HG03457 (cell line): ENCODE results near the gene ATL2.
"Not testable (repeated sequence)": the region's sequence is repeated elsewhere in the genome, so short reads cannot be mapped to it uniquely, and the experiment has no call there.

Experiments
- ATAC-seq: cut with Tn5 transposase; IDR thresholded peaks from one replicate; pipeline ENCODE4 v1.9.1; 2021; ENCODE audit warnings: moderate number of reproducible peaks; ENCODE audit not compliant: unreplicated experiment

The ATL2 gene

DNA sequence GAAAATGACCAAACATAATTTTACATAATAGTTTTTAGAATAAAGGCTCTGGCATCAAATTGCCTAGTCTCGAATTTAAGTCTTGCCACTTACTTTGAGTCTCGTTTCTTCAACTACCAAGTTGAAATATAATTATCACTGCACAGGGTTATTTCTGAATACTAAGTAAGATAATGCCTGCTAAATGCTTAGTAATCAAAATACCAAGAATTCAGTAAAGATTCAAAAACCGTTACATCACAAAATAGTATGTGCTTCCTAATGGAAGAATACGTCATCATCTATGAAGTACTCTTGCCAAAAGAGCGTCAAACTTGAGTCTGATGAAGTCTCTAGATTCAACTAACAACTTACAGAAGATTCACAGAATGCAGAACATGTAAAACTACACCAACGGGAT, 40.5 kb downstream of the ATL2 start:
- ATAC-seq: no peak

DNA sequence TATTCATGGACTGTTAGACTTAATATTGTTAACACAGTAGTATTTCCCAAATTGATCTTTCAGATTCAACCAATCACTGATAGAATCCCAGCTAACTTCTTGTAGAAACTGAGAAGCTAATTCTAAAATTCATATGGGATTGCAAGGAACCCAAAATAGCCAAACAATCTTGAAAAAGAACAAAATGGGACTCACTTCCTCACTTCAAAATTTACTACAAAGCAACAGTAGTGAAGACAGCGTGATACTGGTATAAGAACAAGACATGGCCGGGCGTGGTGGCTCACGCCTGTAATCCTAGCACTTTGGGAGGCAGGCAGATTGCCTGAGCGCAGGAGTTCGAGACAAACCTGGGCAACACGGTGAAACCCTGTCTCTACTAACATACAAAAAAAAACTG, 46.3 kb downstream of the ATL2 start:
- no peak for ATAC-seq

DNA sequence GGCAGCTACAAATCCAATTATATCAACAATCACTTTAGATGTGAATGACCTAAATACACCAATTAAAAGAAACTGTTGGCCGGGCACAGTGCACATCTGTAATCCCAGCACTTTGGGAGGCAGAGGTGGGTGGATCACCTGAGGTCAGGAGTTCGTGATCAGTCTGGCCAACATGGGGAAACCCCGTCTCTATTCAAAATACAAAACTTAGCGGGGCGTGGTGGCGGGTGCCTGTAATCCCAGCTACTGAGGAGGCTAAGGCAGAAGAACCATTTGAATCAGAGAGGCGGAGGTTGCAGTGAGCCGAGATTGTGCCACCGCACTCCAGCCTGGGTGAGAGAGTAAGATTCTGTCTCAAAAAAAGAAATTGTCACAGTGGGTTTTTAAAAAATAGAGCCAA, 49.5 kb downstream of the ATL2 start:
- no peak for ATAC-seq

DNA sequence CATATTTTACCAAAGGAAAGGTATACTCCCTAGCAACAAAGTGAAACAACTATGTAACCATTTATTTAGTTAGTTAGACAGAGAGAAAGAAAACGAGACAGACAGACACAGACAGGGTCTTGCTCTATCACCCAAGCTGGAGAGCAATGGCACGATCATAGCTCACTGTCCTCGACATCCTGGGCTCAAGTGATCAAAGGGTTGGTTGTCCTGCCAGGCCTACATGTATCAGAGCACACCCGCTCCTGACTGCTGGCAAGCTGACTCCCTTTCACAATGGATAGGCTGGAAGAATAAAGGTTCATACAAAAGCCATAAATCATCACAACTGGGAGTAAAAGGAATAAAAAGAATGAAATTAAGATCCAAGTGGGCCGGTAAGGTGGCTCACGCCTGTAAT, 53.5 kb downstream of the ATL2 start:
- no peak for ATAC-seq

DNA sequence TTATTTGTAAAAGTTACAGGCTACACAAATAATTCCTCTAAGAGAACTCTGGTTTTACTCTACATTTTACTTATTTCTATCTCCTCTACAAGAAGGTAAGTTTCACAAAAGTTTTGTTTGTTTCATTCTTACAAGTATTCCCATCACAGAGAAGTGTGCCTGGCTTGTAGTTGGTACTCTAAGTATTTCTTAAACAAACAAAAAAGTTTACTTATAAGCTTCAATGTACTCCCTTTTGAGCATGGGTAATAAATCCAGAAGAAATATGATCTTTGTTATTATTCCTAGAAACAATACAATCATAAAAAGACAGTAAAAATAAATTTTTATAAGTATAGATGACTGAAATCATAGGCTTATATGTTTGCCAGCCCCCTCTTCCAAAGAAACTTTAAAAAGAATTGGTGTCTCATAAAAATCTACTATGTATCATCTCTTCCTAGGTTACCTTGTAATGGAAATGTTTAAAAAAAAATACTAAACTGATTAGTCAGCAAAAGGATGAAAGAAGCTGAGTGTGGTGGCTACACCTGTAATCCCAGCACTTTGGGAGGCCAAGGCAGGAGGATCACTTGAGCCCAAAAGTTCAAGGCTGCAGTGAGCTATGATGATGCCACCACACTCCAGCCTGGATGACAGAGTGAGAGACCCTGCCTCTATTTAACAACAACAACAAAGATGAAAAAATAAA, 54.7 kb downstream of the ATL2 start:
- no peak for ATAC-seq

DNA sequence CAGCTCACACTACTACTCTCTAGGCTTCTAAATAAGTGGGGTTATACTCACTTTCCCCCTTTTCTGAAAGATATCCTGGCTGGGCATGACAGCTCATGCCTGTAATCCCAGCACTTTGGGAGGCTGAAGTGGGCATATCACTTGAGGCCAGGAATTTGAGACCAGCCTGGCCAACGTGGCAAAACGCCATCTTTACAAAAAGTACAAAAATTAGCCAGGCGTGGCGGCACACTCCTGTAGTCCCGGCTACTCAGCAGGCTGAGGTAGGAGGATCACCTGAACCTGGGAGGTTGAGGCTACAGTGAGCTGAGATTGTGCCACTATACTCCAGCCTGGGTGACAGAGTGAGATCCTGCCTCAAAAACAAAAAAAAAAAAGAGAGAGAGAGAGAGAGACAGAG, 57.8 kb downstream of the ATL2 start:
- not testable (repeated sequence) for ATAC-seq

DNA sequence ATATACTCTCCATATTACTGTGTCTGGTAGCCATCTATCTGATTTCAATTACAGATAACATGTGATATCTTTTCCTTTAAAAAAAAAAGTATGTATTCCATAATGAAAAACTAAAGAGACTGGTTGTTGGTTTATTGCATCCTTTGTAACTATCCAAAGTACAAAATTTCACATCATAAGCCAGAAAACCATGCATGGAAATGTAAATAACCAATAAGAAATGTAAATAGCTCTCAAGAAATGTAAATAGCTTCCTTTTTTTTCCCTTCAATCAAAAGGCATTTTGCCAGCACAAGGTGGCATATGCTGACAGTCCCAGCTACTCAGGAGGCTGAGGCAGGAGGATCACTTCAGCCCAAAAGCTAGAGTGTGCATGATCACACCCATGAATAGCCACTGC, 59.3 kb downstream of the ATL2 start:
- no peak for ATAC-seq

DNA sequence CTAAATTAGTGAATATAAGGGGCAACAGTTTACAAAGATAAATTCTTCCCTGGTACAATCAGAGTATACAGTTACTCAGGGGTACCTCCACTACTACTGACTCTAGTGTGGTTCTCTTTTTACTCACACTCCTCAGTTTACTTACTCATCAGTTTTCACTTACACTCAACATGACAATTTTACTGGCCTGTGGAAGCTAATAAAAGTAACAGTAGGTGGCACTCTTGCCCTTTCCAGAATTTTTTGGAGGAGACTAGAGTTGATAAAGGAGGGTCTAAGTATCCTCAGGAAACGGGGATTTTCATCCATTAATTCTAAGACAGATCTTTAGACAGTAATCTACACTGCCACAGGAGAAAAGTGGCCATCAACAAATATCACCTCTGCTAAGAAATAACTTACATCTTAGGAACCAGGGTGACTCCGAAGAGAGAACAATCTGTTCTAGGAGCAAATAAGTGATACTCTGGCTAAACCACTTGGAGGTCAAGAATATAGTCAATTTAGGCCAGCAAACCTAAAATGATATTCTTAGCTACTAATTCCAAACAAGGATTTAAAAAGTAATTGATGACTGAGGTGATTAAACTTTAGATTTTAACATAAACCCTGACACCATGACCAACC, 61.3 kb downstream of the ATL2 start:
- no peak for ATAC-seq

DNA sequence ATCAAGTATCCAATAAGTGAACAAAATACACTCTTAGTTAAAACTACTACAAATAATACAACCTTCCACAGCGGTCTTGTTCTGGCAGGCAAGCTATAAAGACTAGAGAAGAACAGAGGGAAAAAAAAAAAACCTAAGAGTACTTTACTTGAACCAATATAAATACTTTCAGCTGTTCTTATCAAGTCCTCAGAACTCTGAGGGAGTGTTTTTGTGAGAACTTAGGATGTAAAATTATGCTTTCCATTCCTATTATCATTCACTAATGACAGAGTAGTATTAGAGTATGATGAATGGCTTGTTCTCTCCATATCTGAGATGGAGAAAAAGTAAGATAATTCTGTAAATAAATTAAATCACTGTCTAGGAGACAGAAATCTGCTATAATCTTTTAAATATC, 68.3 kb downstream of the ATL2 start:
- ATAC-seq: no peak

DNA sequence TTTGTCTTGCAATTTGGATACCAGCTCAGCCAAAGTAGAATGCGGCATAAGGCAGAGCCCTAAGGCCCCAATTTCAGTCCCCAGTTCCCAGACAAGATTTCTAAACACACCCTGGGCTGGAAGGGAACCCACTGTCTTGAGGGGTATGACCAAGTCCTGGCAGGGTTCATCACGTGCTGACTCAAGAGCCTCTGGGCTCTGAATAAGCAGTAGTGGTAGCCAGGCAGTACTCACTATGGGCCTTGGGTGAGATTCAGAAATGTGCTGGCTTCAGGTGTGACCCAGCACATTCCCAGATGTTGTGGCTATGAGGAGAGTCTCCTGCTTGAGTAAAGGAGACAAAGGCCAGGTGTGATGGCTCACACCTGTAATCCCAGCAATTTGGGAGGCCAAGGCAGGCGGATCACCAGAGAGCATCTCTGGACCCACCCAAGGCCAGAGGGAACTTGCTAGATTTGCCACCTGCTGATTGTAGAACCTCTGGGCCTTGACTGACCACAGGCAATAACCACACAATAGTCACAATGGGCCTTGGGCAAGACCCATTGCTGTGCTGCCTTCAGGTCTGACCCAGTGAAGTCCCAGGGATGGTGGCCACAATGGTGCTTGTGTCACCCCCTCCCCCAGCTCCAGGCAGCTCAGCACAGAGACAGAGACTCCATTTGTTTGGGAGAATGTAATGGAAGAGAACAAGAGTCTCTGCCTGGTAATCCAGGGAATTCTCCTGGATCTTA, 74.9 kb downstream of the ATL2 start:
- no peak for ATAC-seq

DNA sequence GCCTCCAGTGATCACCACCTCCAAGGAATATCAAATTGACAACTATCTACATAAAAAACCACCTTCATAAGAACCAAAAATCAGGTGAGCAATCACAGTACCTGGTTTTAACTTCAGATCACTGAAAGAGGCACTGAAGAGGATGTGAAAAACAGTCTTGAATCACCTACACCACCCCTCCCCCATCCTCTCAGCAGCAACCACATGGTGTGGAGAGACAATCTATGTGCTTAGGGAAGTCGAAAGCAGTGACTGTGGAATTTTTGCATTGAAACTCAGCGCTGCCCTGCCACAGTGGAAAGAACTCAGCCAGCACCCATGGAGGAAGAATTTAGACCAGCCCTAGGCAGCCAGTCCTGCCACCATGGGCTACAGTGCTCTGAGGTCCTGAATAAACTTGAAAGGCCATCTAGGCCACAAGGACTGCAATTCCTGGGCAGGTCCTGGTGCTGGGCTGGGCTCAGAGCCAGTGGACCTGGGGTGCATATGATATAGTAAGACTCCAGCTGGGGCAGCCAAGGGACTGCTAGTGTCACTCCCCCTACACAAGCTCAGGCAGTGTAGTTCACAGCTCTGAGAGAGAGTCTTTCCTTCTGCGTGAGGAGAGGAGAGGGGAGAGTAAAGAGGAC, 75.6 kb downstream of the ATL2 start:
- ATAC-seq: no peak

DNA sequence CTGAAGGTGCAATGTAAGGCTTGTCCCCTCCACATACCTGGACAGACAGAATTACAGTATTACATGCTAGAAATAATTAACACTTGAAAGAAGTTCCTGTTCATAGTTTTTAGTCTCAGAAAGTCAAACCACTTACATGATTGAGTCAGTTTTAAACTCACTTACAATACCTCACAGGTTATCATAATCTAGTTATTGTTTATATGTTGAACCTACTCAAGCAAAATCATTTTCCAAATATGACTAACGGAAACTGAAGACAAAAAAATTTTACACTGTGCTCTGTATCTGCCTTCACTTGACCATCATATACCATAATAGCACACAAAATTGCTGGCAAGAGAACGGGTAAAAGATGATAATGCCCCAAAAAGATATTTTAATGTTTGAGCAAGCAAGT, 78.5 kb downstream of the ATL2 start:
- ATAC-seq: no peak

DNA sequence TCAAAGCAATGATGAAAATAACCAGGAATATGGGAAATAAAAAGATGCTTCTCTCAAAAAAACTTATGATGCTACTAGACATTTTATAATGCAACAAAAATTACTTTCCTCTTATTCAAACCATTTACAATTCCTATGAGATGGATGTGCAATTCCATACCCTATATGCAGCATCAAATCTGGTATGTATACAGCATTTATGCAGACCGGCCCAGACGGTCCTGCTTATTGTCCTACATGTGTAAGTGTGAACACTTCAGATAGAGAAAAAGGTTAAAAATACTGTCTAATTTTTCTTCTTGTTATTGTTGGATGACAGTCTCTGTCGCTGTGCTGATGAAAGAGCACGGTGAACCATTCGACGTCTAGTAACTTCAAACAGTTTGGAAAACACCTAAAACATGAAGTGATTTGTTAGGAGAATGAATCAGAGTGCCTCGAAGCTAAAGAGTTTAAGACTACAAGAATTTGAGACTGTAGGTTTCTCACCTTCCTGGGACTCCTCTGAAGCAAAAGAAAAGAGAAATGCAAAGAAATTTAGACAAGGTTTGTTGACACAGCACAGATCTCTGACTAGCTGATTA, 80.8 kb downstream of the ATL2 start:
- ATAC-seq: no peak

DNA sequence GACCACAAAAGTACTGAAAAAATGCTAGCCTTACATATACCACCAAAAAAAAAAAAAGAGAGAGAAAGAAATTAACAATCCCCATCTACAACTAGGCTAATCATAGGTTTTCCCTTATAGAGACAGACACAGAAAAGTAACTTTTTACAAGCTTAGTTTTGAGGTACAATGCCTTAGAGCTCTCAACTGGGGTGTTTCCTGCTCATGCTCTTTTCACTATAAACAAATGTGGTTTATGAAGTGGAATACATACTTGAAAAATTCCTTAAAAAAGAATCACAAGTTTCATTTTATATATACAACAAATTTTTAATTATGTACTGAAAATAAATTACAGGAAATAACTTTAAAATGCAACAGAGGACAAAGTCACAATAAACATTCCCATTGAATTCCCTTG, 82.5 kb downstream of the ATL2 start:
- no peak for ATAC-seq

DNA sequence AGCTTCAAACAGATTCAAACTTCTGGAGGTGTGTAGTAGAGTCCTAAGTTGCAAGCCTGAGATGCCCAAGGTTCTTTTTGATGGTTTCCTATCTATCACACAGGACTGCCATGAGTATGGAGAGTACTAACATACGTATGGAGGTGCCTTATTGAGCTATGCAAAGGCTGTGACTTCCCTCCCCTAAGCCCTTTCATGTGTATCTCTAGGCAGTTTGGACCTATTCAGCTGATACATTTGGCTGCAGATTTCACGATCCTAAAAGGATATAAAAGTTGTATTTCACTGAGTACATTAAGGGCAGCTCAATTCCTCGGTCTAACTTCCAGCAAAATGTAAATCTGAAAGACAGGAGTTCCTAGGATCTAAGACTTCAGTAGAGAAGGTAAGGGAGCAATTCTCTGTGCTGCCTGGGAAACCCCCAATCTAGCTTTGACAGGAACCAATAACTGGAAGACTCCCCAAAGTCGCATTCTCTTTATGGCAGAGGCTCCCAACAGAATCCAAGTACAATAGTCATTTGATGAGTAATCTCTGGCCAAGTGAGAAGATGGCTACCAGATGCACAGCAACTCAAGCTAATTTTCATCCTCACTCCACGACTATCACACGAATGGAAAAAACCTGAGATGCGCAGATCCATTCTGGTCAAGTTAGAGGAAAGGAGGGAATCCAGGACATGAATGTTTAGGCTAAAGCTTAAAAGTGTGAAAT, 83.8 kb downstream of the ATL2 start:
- ATAC-seq: no peak

DNA sequence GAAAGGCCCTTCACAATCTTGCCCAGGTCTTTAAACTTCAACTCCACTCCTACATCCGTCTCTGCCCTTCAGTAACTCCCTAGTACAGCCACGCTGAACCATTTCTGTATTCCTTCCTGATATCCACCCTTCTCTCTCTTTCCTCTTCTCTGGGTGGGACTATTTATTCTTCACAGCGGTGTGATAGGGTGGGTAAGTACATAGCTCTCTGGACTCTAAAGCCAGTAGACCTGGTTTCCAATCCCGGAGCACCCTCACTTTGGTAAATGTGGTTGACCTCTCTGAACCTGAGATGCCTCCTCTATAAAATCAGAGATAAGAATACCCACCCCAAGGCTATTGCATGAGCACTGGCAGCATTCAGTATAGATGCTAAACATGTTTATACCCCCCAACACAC, 86.7 kb downstream of the ATL2 start:
- no peak for ATAC-seq

DNA sequence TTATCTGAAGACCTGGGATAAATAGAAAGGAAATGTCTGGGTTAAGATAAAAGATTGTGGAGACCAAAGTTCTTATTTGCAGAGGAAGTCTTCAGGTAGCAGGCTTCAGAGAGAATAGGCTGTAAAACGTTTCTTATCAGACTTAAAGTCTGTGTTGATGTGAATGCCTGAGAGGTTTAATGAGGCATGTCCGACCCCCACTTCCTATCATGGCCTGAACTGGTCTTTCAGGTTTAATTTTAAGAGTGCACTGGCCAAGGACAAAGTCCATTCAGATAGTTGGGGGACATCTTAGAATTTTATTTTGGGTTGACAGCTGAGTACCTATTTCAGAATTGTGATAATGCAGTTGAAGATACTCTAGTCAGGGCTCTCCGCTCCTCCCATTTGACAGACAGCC, 92.1 kb downstream of the ATL2 start:
- no peak for ATAC-seq

DNA sequence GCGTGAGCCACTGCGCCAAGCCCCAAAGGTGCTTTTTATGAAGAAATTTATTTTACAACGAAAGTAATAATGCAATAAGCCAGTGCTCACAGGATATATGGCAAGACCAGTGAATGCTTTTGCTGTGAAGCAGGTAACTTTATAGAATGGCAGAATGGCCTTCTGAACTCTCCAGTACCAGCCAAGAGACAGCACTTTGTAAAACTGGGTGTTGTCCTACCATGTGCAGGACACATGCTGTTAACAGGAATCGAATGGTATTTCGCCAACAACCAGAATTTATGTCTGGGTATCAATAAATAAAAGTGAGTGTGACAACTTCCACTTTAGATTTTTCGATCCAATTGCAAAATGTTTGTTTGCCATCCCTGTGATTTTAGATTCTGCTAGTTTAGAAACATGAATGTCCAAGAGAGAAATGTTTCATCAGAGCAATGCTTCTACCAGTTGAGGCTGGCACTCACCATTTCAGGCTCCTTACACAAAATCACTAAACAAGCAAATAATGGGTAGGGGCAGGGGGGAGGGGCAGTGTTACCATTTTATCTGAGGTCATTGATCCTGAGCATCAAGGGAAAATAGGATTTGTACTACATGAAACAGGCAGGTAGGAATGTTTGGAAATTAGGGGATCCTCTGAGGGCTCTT, 95.9 kb downstream of the ATL2 start:
- ATAC-seq: no peak

DNA sequence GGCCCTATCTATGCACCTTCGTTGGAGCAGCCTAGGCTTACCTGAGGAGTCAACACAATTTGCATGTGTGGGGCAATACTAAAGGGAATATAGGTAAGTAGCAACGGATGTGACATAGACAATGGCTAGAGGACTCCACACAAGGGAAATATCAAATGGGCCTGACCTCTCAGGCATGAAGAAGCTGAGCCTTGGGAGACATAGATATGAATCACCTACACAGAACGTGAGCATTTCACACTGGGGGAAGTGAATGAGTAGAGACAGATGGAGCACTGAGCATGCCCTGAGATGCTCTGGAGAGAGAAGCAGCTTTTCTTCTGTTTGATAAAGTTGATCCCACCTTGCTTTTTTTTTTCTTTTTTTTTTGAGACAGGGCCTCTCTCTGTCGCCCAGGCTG, 97.9 kb downstream of the ATL2 start:
- no peak for ATAC-seq

DNA sequence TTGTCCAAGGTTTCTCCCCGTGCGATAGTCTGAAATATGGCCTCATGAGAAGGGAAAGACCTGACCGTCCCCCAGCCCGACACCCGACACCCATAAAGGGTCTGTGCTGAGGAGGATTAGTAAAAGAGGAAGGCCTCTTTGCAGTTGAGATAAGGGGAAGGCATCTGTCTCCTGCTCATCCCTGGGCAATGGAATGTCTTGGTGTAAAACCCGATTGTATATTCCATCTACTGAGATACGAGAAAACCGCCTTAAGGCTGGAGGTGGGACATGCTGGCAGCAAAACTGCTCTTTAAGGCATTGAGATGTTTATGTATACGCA, 99.0 kb downstream of the ATL2 start:
- ATAC-seq: not testable (repeated sequence)
